Stimulated activated CD4-positive, alpha-beta T cell treated with anti-CD3 and anti-CD28 coated beads, Interleukin-2, amount 100 ng/mL, for 4 hours (primary cell): ENCODE measurements around the gene CRELD2.

Experiments
- DNase-seq: peaks from one replicate; pipeline ENCODE4 v3.0.0-alpha.2; 2020; ENCODE audit warnings: low read depth

Gene CRELD2

GRCh38 chr22:49887702-49888101 is 30.7 kb upstream of the CRELD2 start:
- no peak for DNase-seq

GRCh38 chr22:49889071-49889470 is 29.4 kb upstream of the CRELD2 start:
- DNase-seq, result no peak

GRCh38 chr22:49892226-49892899 is 26.1 kb upstream of the CRELD2 start:
- no peak for DNase-seq

GRCh38 chr22:49893025-49893424 is 25.4 kb upstream of the CRELD2 start:
- DNase-seq, result no peak

- DNase-seq, result no peak
Measured at GRCh38 chr22:49894322-49895054, 23.9 kb upstream of the CRELD2 start.

- no peak for DNase-seq
Measured at GRCh38 chr22:49896201-49896600, 22.2 kb upstream of the CRELD2 start.

- no peak for DNase-seq
Measured at GRCh38 chr22:49897015-49897684, 21.3 kb upstream of the CRELD2 start.

GRCh38 chr22:49899530-49899929 is 18.9 kb upstream of the CRELD2 start:
- no peak for DNase-seq

GRCh38 chr22:49900441-49901230 is 17.8 kb upstream of the CRELD2 start:
- no peak for DNase-seq

GRCh38 chr22:49901457-49901856 is 17.0 kb upstream of the CRELD2 start:
- DNase-seq, result no peak

GRCh38 chr22:49903322-49904039 is 15.0 kb upstream of the CRELD2 start:
- DNase-seq, result no peak

- no peak for DNase-seq
Measured at GRCh38 chr22:49904040-49904369, 14.4 kb upstream of the CRELD2 start.

- DNase-seq, result no peak
Measured at GRCh38 chr22:49905465-49905864, 13.0 kb upstream of the CRELD2 start.

- DNase-seq, result no peak
Measured at GRCh38 chr22:49906071-49906798, 12.2 kb upstream of the CRELD2 start.

GRCh38 chr22:49906799-49907290 is 11.6 kb upstream of the CRELD2 start:
- DNase-seq, result no peak

GRCh38 chr22:49907807-49908206 is 10.6 kb upstream of the CRELD2 start:
- DNase-seq, result no peak

GRCh38 chr22:49909476-49910205 is 8.8 kb upstream of the CRELD2 start:
- no peak for DNase-seq

- no peak for DNase-seq
Measured at GRCh38 chr22:49910229-49911155, 7.9 kb upstream of the CRELD2 start.
